ENCODE measurements around the gene PLEKHA4. TPM values are rescaled to one million over a fixed set of nuclear protein-coding genes. Genes with fewer than 3 reads are reported as not detected.
A peak's percentile ranks its signal among the peaks of the same experiment; 100 is the strongest.

PLEKHA4 gene
- total RNA-seq, 2 donors from 2014 or later: 5.6 to 6.6 TPM

GRCh38 chr19:48817585-48818124 is 50.8 kb downstream of the PLEKHA4 start:
- Histone ChIP-seq H3K36me3 (no peaks in the 10 kb centered on the region), H3K9ac (ENCODE audit: low read depth in 2 of 2, low read length in 2 of 2) (no peak overlapping the region), H3K4me3 (no peak overlapping the region), H3K27ac (peak overlapping the region; percentile 45), H3K4me1 (no peaks in the 10 kb centered on the region), H3K27me3 (no peaks in the 10 kb centered on the region), H3K9me3 (no peaks in the 10 kb centered on the region)
- no peak for TF ChIP-seq CTCF (IDR thresholded peaks at IDR 0.05)
- no peak for DNase-seq
- intact Hi-C loops (cut with DNase I): no loop called here

GRCh38 chr19:48815870-48816501 is 52.4 kb downstream of the PLEKHA4 start:
- no peak overlapping the region for H3K27ac ChIP-seq

GRCh38 chr19:48814895-48815294 is 53.5 kb downstream of the PLEKHA4 start:
- no peaks in the 10 kb centered on the region for H3K36me3 ChIP-seq
- H3K4me1 ChIP-seq: peaks cover 4% of the 10 kb centered on the region
- H3K4me3 ChIP-seq: no peak overlapping the region
- no peak overlapping the region for H3K9ac ChIP-seq (ENCODE audit: low read depth in 2 of 2, low read length in 2 of 2)
- DNase-seq: no peak
- intact Hi-C loops (cut with DNase I): no loop called here
- no peak overlapping the region for H3K27ac ChIP-seq
- H3K9me3 ChIP-seq: no peaks in the 10 kb centered on the region
- no peak for TF ChIP-seq CTCF (IDR thresholded peaks at IDR 0.05)
- H3K27me3 ChIP-seq: no peaks in the 10 kb centered on the region

More at GRCh38 chr19:48815870-48816501, 52.4 kb downstream of the PLEKHA4 start:
- peaks cover 4% of the 10 kb centered on the region for H3K4me1 ChIP-seq
- intact Hi-C loops (cut with DNase I): no loop called here
- H3K27me3 ChIP-seq: no peaks in the 10 kb centered on the region
- peak overlapping the region in 1 of 2 donors; percentile 19 for H3K9ac ChIP-seq (ENCODE audit: low read depth in 2 of 2, low read length in 2 of 2)
- no peaks in the 10 kb centered on the region for H3K36me3 ChIP-seq
- H3K4me3 ChIP-seq: no peak overlapping the region
- no peak for TF ChIP-seq CTCF (IDR thresholded peaks at IDR 0.05)
- H3K9me3 ChIP-seq: no peaks in the 10 kb centered on the region
- DNase-seq: no peak

- H3K9me3 ChIP-seq: no peaks in the 10 kb centered on the region
- peaks cover 4% of the 10 kb centered on the region for H3K4me1 ChIP-seq
- H3K27me3 ChIP-seq: no peaks in the 10 kb centered on the region
- no peak overlapping the region for H3K27ac ChIP-seq
- no peaks in the 10 kb centered on the region for H3K36me3 ChIP-seq
- intact Hi-C loops (cut with DNase I): no loop called here
- TF ChIP-seq CTCF (IDR thresholded peaks at IDR 0.05): no peak
- H3K9ac ChIP-seq (ENCODE audit: low read depth in 2 of 2, low read length in 2 of 2): no peak overlapping the region
- no peak overlapping the region for H3K4me3 ChIP-seq
- DNase-seq: no peak
Observed at GRCh38 chr19:48813123-48813913, 55.1 kb downstream of the PLEKHA4 start.

GRCh38 chr19:48812094-48812929 is 56.1 kb downstream of the PLEKHA4 start:
- no peaks in the 10 kb centered on the region for H3K9me3 ChIP-seq
- DNase-seq: peak; percentile 91
- no peaks in the 10 kb centered on the region for H3K27me3 ChIP-seq
- intact Hi-C loops (cut with DNase I): no loop called here
- TF ChIP-seq CTCF (IDR thresholded peaks at IDR 0.05): no peak
- H3K9ac ChIP-seq (ENCODE audit: low read depth in 2 of 2, low read length in 2 of 2): peak overlapping the region; percentile 40 to 61
- peak overlapping the region; percentile 85 for H3K27ac ChIP-seq
- peaks cover 4% of the 10 kb centered on the region for H3K4me1 ChIP-seq
- H3K4me3 ChIP-seq: peak overlapping the region; percentile 66
- no peaks in the 10 kb centered on the region for H3K36me3 ChIP-seq
